Suprapubic skin (tissue), 4 donors: Measurements from ENCODE around the gene SLAIN2. TPM values are rescaled to one million over a fixed set of nuclear protein-coding genes. Genes with fewer than 3 reads are reported as not detected.

Source experiments
- DNase-seq, 2 donors: peaks; one replicate each; pipeline ENCODE4 v3.0.0-alpha.2; 2019; ENCODE audit warnings: low spot score in 2 of 2
- H3K27ac ChIP-seq: fragments of 200-600 bp; sonication (generic); one replicate; pipeline ENCODE4 v1.5.1; 2019
- H3K27me3 ChIP-seq: fragments of 200-600 bp; sonication (generic); one replicate; pipeline ENCODE4 v1.5.1; 2019
- H3K36me3 ChIP-seq: fragments of 200-600 bp; sonication (generic); one replicate; pipeline ENCODE4 v1.5.1; 2019
- H3K4me1 ChIP-seq: fragments of 200-600 bp; sonication (generic); one replicate; pipeline ENCODE4 v1.5.1; 2019
- H3K4me3 ChIP-seq: fragments of 200-600 bp; sonication (generic); one replicate; pipeline ENCODE4 v1.5.1; 2019; ENCODE audit warnings: mild to moderate bottlenecking
- H3K9me3 ChIP-seq: fragments of 200-600 bp; sonication (generic); one replicate; pipeline ENCODE4 v1.5.1; 2019
- CTCF ChIP-seq, 2 donors: fragments of 200-600 bp in 1 of 2; fragments of 450-650 bp in 1 of 2; sonication (generic) in 1 of 2; IDR thresholded peaks; one replicate each; pipeline ENCODE4 v1.5.1; 2016 to 2019; ENCODE audit warnings: antibody characterized with exemption in 2 of 2, mild to moderate bottlenecking in 1 of 2, moderate library complexity in 1 of 2
- EP300 ChIP-seq: sonication (generic); formaldehyde crosslinking; IDR thresholded peaks from one replicate; pipeline ENCODE4 v1.6.1; 2017; ENCODE audit warnings: antibody characterized with exemption
- POLR2A ChIP-seq, 2 donors: fragments of 450-650 bp; IDR thresholded peaks; one replicate each; pipeline ENCODE4 v1.6.1; 2017; ENCODE audit warnings: antibody characterized with exemption in 2 of 2, mild to moderate bottlenecking in 2 of 2, moderate library complexity in 2 of 2
- POLR2AphosphoS5 ChIP-seq, 3 donors: sonication (generic); formaldehyde crosslinking; IDR thresholded peaks; one replicate each; pipeline ENCODE4 v1.6.1; 2017; ENCODE audit warnings: antibody characterized with exemption in 3 of 3
- WGBS: methylation state at CpG from one replicate; pipeline ENCODE4 v1.1.5; 2018; 5-methylcytosine and 5-hydroxymethylcytosine counted together
- total RNA-seq, 4 donors: library from RNA; depleted of rRNA; stranded (reverse); fragments of >200 nt; gene quantifications; one replicate each; pipeline ENCODE4 v1.1.0, GENCODE V29; 2016

The SLAIN2 gene
- total RNA-seq, 4 donors from 2014 or later: 84.7 to 167 (median 147) TPM

DNA sequence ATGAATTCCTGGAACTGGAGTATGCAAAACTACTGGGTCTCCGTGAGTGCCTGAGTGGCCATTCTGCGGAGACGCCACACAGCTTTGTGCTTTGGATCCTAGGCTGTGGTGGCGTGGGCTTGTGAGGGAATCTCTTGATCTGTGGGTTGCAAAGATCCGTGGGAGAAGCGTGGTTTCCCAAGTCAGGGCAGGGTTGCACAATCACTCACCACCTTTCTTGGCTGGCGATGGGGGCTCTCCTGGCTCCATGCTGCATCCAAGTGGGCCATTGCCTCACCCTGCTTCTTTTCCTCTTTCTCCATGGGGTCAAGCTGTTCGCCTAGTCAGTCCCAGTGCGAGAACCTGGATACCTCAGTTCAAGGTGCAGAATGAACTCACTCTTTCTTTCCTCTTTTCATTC lies 62.5 kb downstream of the SLAIN2 start:
- H3K27me3 ChIP-seq: no peaks in the 10 kb centered on the region
- no peaks in the 10 kb centered on the region for H3K9me3 ChIP-seq
- no peaks in the 10 kb centered on the region for H3K4me1 ChIP-seq
- WGBS: 97% methylated on average over 9 of the region's 9 CpGs
- TF ChIP-seq POLR2AphosphoS5 (IDR thresholded peaks at IDR 0.05) (no peak), CTCF (IDR thresholded peaks at IDR 0.05) (no peak), EP300 (no peak), POLR2A (IDR thresholded peaks at IDR 0.05) (no peak)
- H3K4me3 ChIP-seq: no peak overlapping the region
- H3K36me3 ChIP-seq: peaks cover 16% of the 10 kb centered on the region
- DNase-seq: no peak
- no peak overlapping the region for H3K27ac ChIP-seq

DNA sequence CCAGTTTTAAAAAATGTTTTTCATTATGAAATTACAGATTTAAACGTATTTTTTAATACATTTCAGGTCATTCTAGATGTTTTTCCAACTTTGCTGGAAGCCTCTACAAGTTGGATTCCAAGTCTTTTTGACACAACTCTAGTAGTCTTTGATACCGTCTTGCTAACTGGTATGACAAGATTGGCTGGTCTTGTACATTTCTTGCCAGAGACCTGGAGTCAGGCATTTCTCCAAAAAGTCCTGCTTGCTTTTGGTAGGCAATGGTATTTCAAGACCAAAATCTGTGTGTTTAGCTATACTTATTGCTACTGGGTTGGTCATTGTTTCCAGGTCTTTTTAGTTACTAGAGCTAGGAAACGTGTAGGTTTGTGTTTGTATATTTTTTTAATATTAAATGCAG lies 64.6 kb downstream of the SLAIN2 start:
- WGBS: 53% methylated on average over 3 of the region's 3 CpGs
- no peak overlapping the region for H3K27ac ChIP-seq
- H3K9me3 ChIP-seq: no peaks in the 10 kb centered on the region
- DNase-seq: no peak
- no peaks in the 10 kb centered on the region for H3K27me3 ChIP-seq
- H3K4me1 ChIP-seq: no peaks in the 10 kb centered on the region
- H3K4me3 ChIP-seq: no peak overlapping the region
- no peak for TF ChIP-seq POLR2A (IDR thresholded peaks at IDR 0.05)
- TF ChIP-seq POLR2AphosphoS5 (IDR thresholded peaks at IDR 0.05): no peak
- TF ChIP-seq CTCF (IDR thresholded peaks at IDR 0.05): no peak
- no peak for TF ChIP-seq EP300
- peaks cover 22% of the 10 kb centered on the region for H3K36me3 ChIP-seq

DNA sequence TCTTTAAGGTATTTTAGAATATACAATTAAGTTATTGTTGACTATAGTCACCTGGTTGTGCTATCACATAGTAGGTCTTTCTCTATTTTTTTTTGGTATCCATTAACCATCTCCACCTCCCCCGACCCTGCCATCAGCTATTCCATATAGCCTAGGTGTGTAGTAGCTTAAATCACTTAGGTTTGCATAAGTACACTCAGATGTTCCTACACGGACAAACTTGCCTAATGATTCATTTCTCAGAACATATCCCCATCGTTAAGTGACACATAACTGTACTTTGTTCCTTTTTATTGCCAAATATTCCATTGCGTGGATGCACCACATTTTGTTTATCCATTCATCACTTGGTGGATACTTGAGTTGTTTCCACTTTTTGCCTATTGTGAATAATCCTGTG lies 67.9 kb downstream of the SLAIN2 start:
- Histone ChIP-seq H3K27ac (no peak overlapping the region), H3K27me3 (no peaks in the 10 kb centered on the region), H3K4me3 (no peak overlapping the region), H3K36me3 (peaks cover 12% of the 10 kb centered on the region), H3K9me3 (no peaks in the 10 kb centered on the region), H3K4me1 (no peaks in the 10 kb centered on the region)
- WGBS: 91% methylated on average over 4 of the region's 4 CpGs
- no peak for DNase-seq
- TF ChIP-seq EP300 (no peak), POLR2AphosphoS5 (IDR thresholded peaks at IDR 0.05) (no peak), POLR2A (IDR thresholded peaks at IDR 0.05) (no peak), CTCF (IDR thresholded peaks at IDR 0.05) (no peak)

- Histone ChIP-seq H3K4me3 (no peak overlapping the region), H3K9me3 (no peaks in the 10 kb centered on the region), H3K27me3 (no peaks in the 10 kb centered on the region), H3K36me3 (peaks cover 12% of the 10 kb centered on the region), H3K27ac (no peak overlapping the region), H3K4me1 (no peaks in the 10 kb centered on the region)
- 83% methylated on average over 7 of the region's 7 CpGs for WGBS
- DNase-seq: no peak
- TF ChIP-seq CTCF (IDR thresholded peaks at IDR 0.05): no peak
Measured at GRCh38 chr4:48410812-48411211, 69.5 kb downstream of the SLAIN2 start.

DNA sequence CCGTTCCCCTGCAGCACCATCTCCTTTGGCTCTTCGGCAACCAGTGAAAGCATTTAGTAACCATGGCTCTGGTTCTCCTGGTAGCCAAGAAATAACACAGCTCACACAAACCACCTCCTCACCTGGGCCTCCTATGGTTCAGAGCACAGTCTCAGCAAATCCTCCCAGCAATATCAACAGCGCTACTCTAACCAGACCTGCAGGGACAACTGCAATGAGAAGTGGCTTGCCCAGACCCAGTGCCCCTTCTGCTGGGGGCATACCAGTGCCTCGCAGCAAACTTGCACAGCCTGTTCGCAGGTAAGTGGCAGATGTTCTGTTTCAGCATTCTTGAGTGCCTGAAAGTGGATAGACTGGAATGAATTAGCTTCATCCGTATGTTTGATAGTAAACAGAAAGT lies 78.8 kb downstream of the SLAIN2 start:
- Histone ChIP-seq H3K9me3 (no peaks in the 10 kb centered on the region), H3K4me1 (peaks cover 4% of the 10 kb centered on the region), H3K36me3 (peaks cover 36% of the 10 kb centered on the region), H3K27me3 (no peaks in the 10 kb centered on the region), H3K4me3 (no peak overlapping the region), H3K27ac (no peak overlapping the region)
- no peak for DNase-seq
- TF ChIP-seq CTCF (IDR thresholded peaks at IDR 0.05) (no peak), EP300 (no peak), POLR2A (IDR thresholded peaks at IDR 0.05) (no peak), POLR2AphosphoS5 (IDR thresholded peaks at IDR 0.05) (no peak)
- 44% methylated on average over 6 of the region's 6 CpGs for WGBS
